SU-DHL-6 (cell line): ENCODE data around the gene BORCS8.

Experiments
- H2AFZ ChIP-seq: fragments of 200-600 bp; sonication (generic); 2 replicates; pipeline ENCODE4 v1.6.1; 2014; ENCODE audit warnings: low read depth, mild to moderate bottlenecking, moderate library complexity, mixed read lengths, antibody characterized with exemption, low read length; ENCODE audit not compliant: severe bottlenecking
- H3F3A ChIP-seq: fragments of 200-600 bp; shearing (Covaris generic); 2 replicates; pipeline ENCODE4 v1.6.0; 2016; ENCODE audit warnings: antibody characterized with exemption, mild to moderate bottlenecking; ENCODE audit not compliant: insufficient read depth
- H3K27ac ChIP-seq: fragments of 200-600 bp; sonication (generic); 2 replicates; pipeline ENCODE4 v1.5.1; 2016; ENCODE audit warnings: low read depth, mild to moderate bottlenecking, low read length, moderate library complexity, mixed read lengths
- H3K27me3 ChIP-seq: fragments of 200-600 bp; sonication (generic), shearing (Covaris generic); 2 replicates; pipeline ENCODE4 v1.6.0; 2014; ENCODE audit warnings: mild to moderate bottlenecking, low read length
- H3K36me3 ChIP-seq: fragments of 200-600 bp; sonication (generic); 2 replicates; pipeline ENCODE4 v1.6.1; 2014; ENCODE audit warnings: mild to moderate bottlenecking, low read length, mixed read lengths
- H3K4me2 ChIP-seq: fragments of 300-600, 200-600 bp; shearing (Covaris generic), sonication (generic); 2 replicates; pipeline ENCODE4 v1.6.0; 2014; ENCODE audit warnings: low read length, low read depth, mild to moderate bottlenecking; ENCODE audit not compliant: poor library complexity, severe bottlenecking
- H3K4me3 ChIP-seq: fragments of 200-600 bp; sonication (generic); 2 replicates; pipeline ENCODE4 v1.5.1; 2014; ENCODE audit warnings: antibody characterized with exemption, low read length, mild to moderate bottlenecking, mixed read lengths; ENCODE audit not compliant: insufficient read depth, poor library complexity, severe bottlenecking
- H3K79me2 ChIP-seq: fragments of 200-600 bp; sonication (generic); 2 replicates; pipeline ENCODE4 v1.6.1; 2014; ENCODE audit warnings: mild to moderate bottlenecking, low read length, moderate library complexity; ENCODE audit not compliant: insufficient read depth
- H3K9ac ChIP-seq: fragments of 200-600 bp; sonication (generic); 2 replicates; pipeline ENCODE4 v1.7.0; 2014; ENCODE audit warnings: mild to moderate bottlenecking, low read length
- H3K9me2 ChIP-seq: fragments of 200-600 bp; sonication (generic); replicated peaks from 2 replicates; pipeline ENCODE4 v1.6.1; 2014; ENCODE audit warnings: low read length; ENCODE audit not compliant: insufficient read depth
- H3K9me3 ChIP-seq: fragments of 200-600 bp; sonication (generic); 2 replicates; pipeline ENCODE4 v1.6.1; 2014; ENCODE audit warnings: low read length, mixed read lengths; ENCODE audit not compliant: insufficient read depth
- H4K20me1 ChIP-seq: fragments of 200-600 bp; sonication (generic); 2 replicates; pipeline ENCODE4 v1.6.1; 2014; ENCODE audit warnings: low read depth, mild to moderate bottlenecking, antibody characterized with exemption, low read length, moderate library complexity, mixed read lengths
- EZH2phosphoT487 ChIP-seq: fragments of 200-600 bp; sonication (generic), shearing (Covaris generic); conservative IDR thresholded peaks from 2 replicates; pipeline ENCODE4 v1.6.1; 2018; ENCODE audit warnings: mild to moderate bottlenecking, antibody characterized with exemption, low read length, moderate library complexity, mixed read lengths
- TF ChIP-seq, protein P1 (sequence below): fragments of 200-600 bp; sonication (generic); IDR thresholded peaks from one replicate; pipeline ENCODE4 v1.5.1; 2017; ENCODE audit warnings: antibody characterized with exemption, mild to moderate bottlenecking, low read length, moderate library complexity; ENCODE audit not compliant: insufficient read depth, poor library complexity, severe bottlenecking

The BORCS8 gene

DNA sequence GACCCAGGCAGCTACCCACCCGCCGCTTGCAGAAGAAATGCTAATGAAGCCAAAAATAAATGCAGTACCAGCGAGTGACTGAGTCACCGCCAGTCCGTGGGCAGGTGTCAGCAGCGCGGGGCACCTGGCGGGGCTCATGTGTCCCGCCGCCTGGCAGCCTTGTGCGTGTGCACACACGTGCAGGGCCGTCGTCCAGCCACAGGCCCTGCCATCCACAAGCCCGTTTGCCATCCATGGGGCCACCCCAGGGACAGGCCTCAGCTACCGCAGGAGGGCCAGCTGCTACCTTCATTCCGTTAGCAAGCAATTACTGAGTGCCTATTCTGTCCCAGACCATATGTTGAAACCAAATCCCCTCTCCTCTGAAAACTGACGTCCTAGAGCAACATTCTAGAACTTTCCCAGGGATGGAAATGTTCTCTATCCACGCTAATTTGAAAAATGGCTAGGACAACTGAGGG lies 40.3 kb upstream of the BORCS8 start:
- no peak overlapping the region for H3K27ac ChIP-seq

DNA sequence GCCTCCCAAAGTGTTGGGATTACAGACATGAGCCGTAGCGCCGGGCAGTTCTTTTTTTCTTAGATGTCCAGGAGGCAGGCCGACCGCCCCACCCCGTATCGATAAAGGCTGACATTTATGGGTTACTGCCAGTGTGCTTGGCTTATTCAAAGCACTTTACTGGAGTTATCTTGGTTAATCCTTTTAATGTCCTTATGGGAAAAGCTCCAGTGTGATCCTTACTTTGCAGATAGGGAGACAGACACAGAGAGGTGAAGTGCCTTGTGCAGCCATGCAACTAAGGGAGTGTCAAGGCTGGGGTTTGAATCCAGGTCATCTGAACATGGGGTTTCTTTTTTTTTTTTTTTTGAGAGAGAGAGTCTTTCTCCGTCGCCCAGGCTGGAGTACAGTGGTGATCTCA lies 39.0 kb upstream of the BORCS8 start:
- Histone ChIP-seq H3K36me3 (no peaks in the 10 kb centered on the region), H3K9me2 (no peaks in the 10 kb centered on the region), H3F3A (no peaks in the 10 kb centered on the region), H3K4me2 (no peak overlapping the region), H3K4me3 (no peak overlapping the region), H3K79me2 (no peaks in the 10 kb centered on the region), H3K9me3 (no peaks in the 10 kb centered on the region; the same call in 1 of the 2 replicates), H4K20me1 (no peaks in the 10 kb centered on the region), H3K27ac (no peak overlapping the region), H3K27me3 (0 out of 2 replicates have a peak, but pooled peaks cover 3% of the 10 kb centered on the region), H3K9ac (no peak overlapping the region), H2AFZ (no peak overlapping the region)
- TF ChIP-seq, protein P1, sequence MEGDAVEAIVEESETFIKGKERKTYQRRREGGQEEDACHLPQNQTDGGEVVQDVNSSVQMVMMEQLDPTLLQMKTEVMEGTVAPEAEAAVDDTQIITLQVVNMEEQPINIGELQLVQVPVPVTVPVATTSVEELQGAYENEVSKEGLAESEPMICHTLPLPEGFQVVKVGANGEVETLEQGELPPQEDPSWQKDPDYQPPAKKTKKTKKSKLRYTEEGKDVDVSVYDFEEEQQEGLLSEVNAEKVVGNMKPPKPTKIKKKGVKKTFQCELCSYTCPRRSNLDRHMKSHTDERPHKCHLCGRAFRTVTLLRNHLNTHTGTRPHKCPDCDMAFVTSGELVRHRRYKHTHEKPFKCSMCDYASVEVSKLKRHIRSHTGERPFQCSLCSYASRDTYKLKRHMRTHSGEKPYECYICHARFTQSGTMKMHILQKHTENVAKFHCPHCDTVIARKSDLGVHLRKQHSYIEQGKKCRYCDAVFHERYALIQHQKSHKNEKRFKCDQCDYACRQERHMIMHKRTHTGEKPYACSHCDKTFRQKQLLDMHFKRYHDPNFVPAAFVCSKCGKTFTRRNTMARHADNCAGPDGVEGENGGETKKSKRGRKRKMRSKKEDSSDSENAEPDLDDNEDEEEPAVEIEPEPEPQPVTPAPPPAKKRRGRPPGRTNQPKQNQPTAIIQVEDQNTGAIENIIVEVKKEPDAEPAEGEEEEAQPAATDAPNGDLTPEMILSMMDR, result no peak
- no peak for TF ChIP-seq EZH2phosphoT487

More for the DNA sequence above, 40.3 kb upstream of the BORCS8 start:
- no peaks in the 10 kb centered on the region for H3F3A ChIP-seq
- H3K9ac ChIP-seq, result no peak overlapping the region
- H3K9me3 ChIP-seq, result no peaks in the 10 kb centered on the region; the same call in 1 of the 2 replicates
- H2AFZ ChIP-seq, result no peak overlapping the region
- H4K20me1 ChIP-seq, result no peaks in the 10 kb centered on the region
- 0 out of 2 replicates have a peak, but pooled peaks cover 3% of the 10 kb centered on the region for H3K27me3 ChIP-seq
- H3K9me2 ChIP-seq, result no peaks in the 10 kb centered on the region
- H3K4me3 ChIP-seq, result no peak overlapping the region
- H3K79me2 ChIP-seq, result no peaks in the 10 kb centered on the region
- TF ChIP-seq, protein P1, result no peak
- no peak for TF ChIP-seq EZH2phosphoT487
- H3K36me3 ChIP-seq, result no peaks in the 10 kb centered on the region
- no peak overlapping the region for H3K4me2 ChIP-seq

DNA sequence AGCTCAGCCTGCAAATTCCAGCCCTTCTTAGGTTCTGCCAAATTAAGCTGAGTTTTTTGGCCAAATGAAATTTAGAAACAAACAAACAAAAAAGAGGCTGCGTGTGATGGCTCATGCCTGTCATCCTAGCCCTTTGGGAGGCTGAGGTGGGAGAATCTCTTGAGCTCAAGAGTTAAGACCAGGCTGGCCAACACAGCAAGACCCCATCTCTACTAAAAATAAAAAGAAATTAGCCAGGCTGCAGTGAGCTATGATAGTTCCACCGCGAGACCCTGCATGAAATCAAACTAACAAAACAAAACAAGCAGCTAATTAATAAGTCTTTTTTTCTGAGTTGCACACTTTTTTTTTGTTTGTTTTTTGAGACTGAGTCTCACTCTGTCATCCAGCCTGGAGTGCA lies 37.7 kb upstream of the BORCS8 start:
- Histone ChIP-seq H3K9me2 (no peaks in the 10 kb centered on the region), H2AFZ (no peak overlapping the region), H3K36me3 (no peaks in the 10 kb centered on the region), H3F3A (no peaks in the 10 kb centered on the region), H3K4me3 (no peak overlapping the region), H3K4me2 (no peak overlapping the region), H3K27ac (no peak overlapping the region), H4K20me1 (no peaks in the 10 kb centered on the region), H3K9me3 (no peaks in the 10 kb centered on the region; the same call in 1 of the 2 replicates), H3K27me3 (0 out of 2 replicates have a peak, but pooled peaks cover 3% of the 10 kb centered on the region), H3K9ac (no peak overlapping the region), H3K79me2 (no peaks in the 10 kb centered on the region)
- TF ChIP-seq, protein P1, result no peak
- no peak for TF ChIP-seq EZH2phosphoT487
